Endothelial cell of umbilical vein (primary cell): ENCODE measurements around the gene ACTR3. TPM values are rescaled to one million over a fixed set of nuclear protein-coding genes. Genes with fewer than 3 reads are reported as not detected.

Source experiments
- BruUV-seq: library from RNA; stranded (reverse); fragments of 400-500 nt; replicated peaks from 2 replicates; lab custom pipeline; 2021; lab: Mats Ljungman, UMichigan
- CTCF ChIA-PET: fragments of 300-600, 350-600 bp; sonication (Branson Sonifier 250); formaldehyde crosslinking; loops from one replicate; lab custom pipeline; 2021; ENCODE audit warnings: antibody characterized with exemption, inconsistent platforms; lab: Charles Lee
- POLR2A ChIA-PET: fragments of 300-600, 350-600 bp; sonication (Branson Sonifier 250); formaldehyde crosslinking; loops from one replicate; lab custom pipeline; 2021; ENCODE audit warnings: antibody characterized with exemption, inconsistent platforms; lab: Charles Lee
- DNase-seq: peaks from one replicate; pipeline ENCODE4 v3.0.0-alpha.2; 2011; ENCODE audit warnings: low read depth, low spot score
- FAIRE-seq: peaks from 2 replicates; lab custom pipeline; 2011; peaks lifted over from hg19 to GRCh38; lab: Jason Lieb, UNC
- H2AFZ ChIP-seq: 2 replicates; pipeline ENCODE4 v1.6.0; 2012; ENCODE audit warnings: low read depth, low read length, control low read depth, inconsistent platforms
- H3K27ac ChIP-seq: 2 replicates; pipeline ENCODE4 v1.5.1; 2011; ENCODE audit warnings: low read depth, mild to moderate bottlenecking, control low read depth, low read length, moderate library complexity; ENCODE audit not compliant: insufficient read depth
- H3K27me3 ChIP-seq, 2 experiments: 2 replicates each; pipeline versions ENCODE4 v1.6.0 to v1.6.1; 2011; ENCODE audit warnings: low read length in 2 of 2, mixed read lengths in 1 of 2; ENCODE audit not compliant: control insufficient read depth in 2 of 2, insufficient read depth in 2 of 2
- H3K36me3 ChIP-seq, 2 experiments: 2 replicates in 1 of 2; 3 replicates in 1 of 2; pipeline ENCODE4 v1.5.1; 2011; ENCODE audit warnings: low read length in 2 of 2, mild to moderate bottlenecking in 1 of 2, moderate library complexity in 1 of 2; ENCODE audit not compliant: control insufficient read depth in 2 of 2, insufficient read depth in 2 of 2; ENCODE audit errors: extremely low read depth in 1 of 2
- H3K4me1 ChIP-seq: 3 replicates; pipeline ENCODE4 v1.5.1; 2011; ENCODE audit warnings: mild to moderate bottlenecking, low read length; ENCODE audit not compliant: control insufficient read depth, insufficient read depth; ENCODE audit errors: extremely low read depth
- H3K4me2 ChIP-seq: 2 replicates; pipeline ENCODE4 v1.6.1; 2011; ENCODE audit warnings: low read length, control low read depth, mixed read lengths; ENCODE audit not compliant: insufficient read depth
- H3K4me3 ChIP-seq, 3 experiments: fragments of 200-600 bp in 1 of 3; sonication (generic), shearing (Covaris generic) in 1 of 3; replicated peaks in 1 of 3; 2 replicates each; pipeline ENCODE4 v1.5.1; 2011 to 2016; ENCODE audit warnings: control low read depth in 3 of 3, low read length in 3 of 3, mild to moderate bottlenecking in 2 of 3, inconsistent platforms in 1 of 3, low read depth in 1 of 3, moderate library complexity in 1 of 3; ENCODE audit not compliant: insufficient read depth in 1 of 3
- H3K79me2 ChIP-seq: 2 replicates; pipeline ENCODE4 v1.6.0; 2012; ENCODE audit warnings: low read length, inconsistent platforms; ENCODE audit not compliant: control insufficient read depth, insufficient read depth
- H3K9ac ChIP-seq: replicated peaks from 2 replicates; pipeline ENCODE3; 2011; ENCODE audit warnings: low read length, control low read depth; ENCODE audit not compliant: insufficient read depth; ENCODE audit errors: extremely low read depth
- H3K9me1 ChIP-seq: replicated peaks from 3 replicates; pipeline ENCODE4 v1.6.0; 2011; ENCODE audit warnings: mild to moderate bottlenecking, low read length; ENCODE audit not compliant: control insufficient read depth, insufficient read depth; ENCODE audit errors: extremely low read depth
- H3K9me3 ChIP-seq: replicated peaks from 2 replicates; pipeline ENCODE4 v1.5.1; 2012; ENCODE audit warnings: low read length, inconsistent platforms; ENCODE audit not compliant: control insufficient read depth, insufficient read depth
- H4K20me1 ChIP-seq: replicated peaks from 2 replicates; pipeline ENCODE3; 2011; ENCODE audit warnings: mild to moderate bottlenecking, low read length; ENCODE audit not compliant: control insufficient read depth, insufficient read depth; ENCODE audit errors: extremely low read depth
- CTCF ChIP-seq, 2 donors: IDR thresholded peaks; 1 replicate in 1 of 2; 2 replicates in 1 of 2; pipeline ENCODE4 v1.5.1; 2011; ENCODE audit warnings: low read length in 2 of 2, mild to moderate bottlenecking in 2 of 2, moderate library complexity in 2 of 2, control low read depth in 1 of 2, inconsistent platforms in 1 of 2, low read depth in 1 of 2; ENCODE audit not compliant: insufficient read depth in 1 of 2; ENCODE audit errors: extremely low read depth in 1 of 2
- FOS ChIP-seq: IDR thresholded peaks from 2 replicates; pipeline ENCODE4 v1.6.1; 2011; ENCODE audit warnings: mild to moderate bottlenecking, low read length, moderate library complexity, borderline replicate concordance; ENCODE audit not compliant: insufficient read depth
- GATA2 ChIP-seq: IDR thresholded peaks from 2 replicates; pipeline ENCODE4 v1.7.0; 2011; ENCODE audit warnings: low read depth, mild to moderate bottlenecking, moderate library complexity, mixed read lengths, low read length; ENCODE audit not compliant: insufficient read length, insufficient read depth
- MYC ChIP-seq: IDR thresholded peaks from one replicate; pipeline ENCODE4 v1.6.1; 2011; ENCODE audit warnings: mild to moderate bottlenecking, low read depth, low read length
- POLR2A ChIP-seq: IDR thresholded peaks from 2 replicates; pipeline ENCODE4 v1.6.1; 2012; ENCODE audit warnings: low read depth, mild to moderate bottlenecking, control low read depth, low read length
- POLR2AphosphoS5 ChIP-seq: IDR thresholded peaks from 2 replicates; pipeline ENCODE4 v1.6.1; 2012; ENCODE audit warnings: low read depth, mild to moderate bottlenecking, control low read depth, low read length, moderate library complexity; ENCODE audit not compliant: insufficient read depth
- dilution Hi-C: fragments of 300-500 bp; cut with MboI; formaldehyde crosslinking; loops from one replicate; pipeline ENCODE4 v1.15.0; 2019; ENCODE audit warnings: low sequenced_read_pairs; ENCODE audit not compliant: extremely low pct_ligation_motif_present
- intact Hi-C: fragments of 100-400 bp; cut with micrococcal nuclease; formaldehyde crosslinking; loops from one replicate; pipeline ENCODE4 v1.10.0; 2022
- polyA plus RNA-seq, 4 experiments: library from polyadenylated mRNA; depleted of rRNA in 3 of 4; stranded (reverse) in 3 of 4; unstranded in 1 of 4; fragments of >200 nt; gene quantifications; 2 replicates each; pipeline versions ENCODE4 v1.2.1 to v1.2.3, GENCODE V29; 2011 to 2012; ENCODE audit warnings: missing spikeins in 1 of 4
- total RNA-seq: library from RNA; stranded (reverse); gene quantifications from 2 replicates; pipeline ENCODE4 v1.2.3, GENCODE V29; 2021
- TF ChIP-seq, protein P1 (sequence below): IDR thresholded peaks from 2 replicates; pipeline ENCODE4 v1.6.1; 2011; ENCODE audit not compliant: insufficient read depth, insufficient read length

ACTR3 gene
- total and polyA plus RNA-seq, 2 donors (not counting 3 experiments of a cell fraction or from before 2014, with no cell fraction given), result 120 to 401 TPM

DNA sequence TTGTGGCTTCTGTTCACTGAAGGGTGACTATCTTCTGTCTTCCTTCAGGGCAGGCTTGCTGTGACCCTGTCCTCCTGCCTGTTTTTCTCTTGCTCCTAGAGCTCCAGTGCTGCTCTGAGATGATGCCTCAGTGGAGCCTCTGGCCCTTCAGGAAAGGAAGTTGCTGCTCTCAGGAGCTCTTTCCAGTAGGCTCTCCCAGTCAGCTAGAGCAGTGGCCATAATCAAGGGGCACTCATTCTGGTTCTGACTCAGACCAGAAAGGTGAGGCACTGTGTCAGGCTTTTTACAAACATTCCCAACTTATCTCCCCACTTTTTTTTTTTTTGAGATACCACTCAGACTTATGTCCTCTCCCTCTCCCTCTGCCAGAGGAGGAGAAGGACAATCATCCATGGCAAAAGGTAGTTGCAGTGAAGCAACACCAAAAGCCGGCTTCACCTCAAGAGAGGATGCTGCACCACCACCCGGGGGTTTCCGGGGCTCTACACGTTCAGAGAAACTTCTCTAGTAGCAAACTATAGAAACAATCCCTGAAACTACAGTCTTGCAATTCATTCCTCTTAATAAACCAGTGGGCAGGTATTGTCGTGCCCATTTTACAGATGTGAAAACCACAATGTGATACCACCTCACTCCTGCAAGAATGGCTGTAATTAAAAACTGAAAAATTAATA is 115.4 kb downstream of the ACTR3 start:
- Histone ChIP-seq H3K27ac (no peak overlapping the region), H3K4me3 (no peak overlapping the region), H3K4me2 (no peak overlapping the region), H3K4me1 (no peaks in the 10 kb centered on the region), H3K9me3 (no peaks in the 10 kb centered on the region), H3K79me2 (no peaks in the 10 kb centered on the region), H3K27me3 (no peaks in the 10 kb centered on the region), H2AFZ (no peak overlapping the region), H4K20me1 (no peaks in the 10 kb centered on the region), H3K9me1 (no peaks in the 10 kb centered on the region), H3K36me3 (no peaks in the 10 kb centered on the region), H3K9ac (no peak overlapping the region)
- dilution Hi-C loops, result no loop called here
- TF ChIP-seq POLR2AphosphoS5 (no peak), MYC (no peak), CTCF (IDR thresholded peaks at IDR 0.05; ENCODE audit: extremely low read depth in 1 of 2, insufficient read depth in 1 of 2, low read depth in 1 of 2, low read length in 2 of 2) (no peak), POLR2A (no peak), GATA2 (no peak), FOS (no peak)
- TF ChIP-seq, protein P1, sequence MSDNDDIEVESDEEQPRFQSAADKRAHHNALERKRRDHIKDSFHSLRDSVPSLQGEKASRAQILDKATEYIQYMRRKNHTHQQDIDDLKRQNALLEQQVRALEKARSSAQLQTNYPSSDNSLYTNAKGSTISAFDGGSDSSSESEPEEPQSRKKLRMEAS, result no peak
- FAIRE-seq (no peak), DNase-seq (no peak)
- POLR2A ChIA-PET, result no interaction called here
- no TSS peak for BruUV-seq
- intact Hi-C loops, result no loop called here
- CTCF ChIA-PET, result no interaction called here
